ENCODE data around the gene NPLOC4.

DNA sequence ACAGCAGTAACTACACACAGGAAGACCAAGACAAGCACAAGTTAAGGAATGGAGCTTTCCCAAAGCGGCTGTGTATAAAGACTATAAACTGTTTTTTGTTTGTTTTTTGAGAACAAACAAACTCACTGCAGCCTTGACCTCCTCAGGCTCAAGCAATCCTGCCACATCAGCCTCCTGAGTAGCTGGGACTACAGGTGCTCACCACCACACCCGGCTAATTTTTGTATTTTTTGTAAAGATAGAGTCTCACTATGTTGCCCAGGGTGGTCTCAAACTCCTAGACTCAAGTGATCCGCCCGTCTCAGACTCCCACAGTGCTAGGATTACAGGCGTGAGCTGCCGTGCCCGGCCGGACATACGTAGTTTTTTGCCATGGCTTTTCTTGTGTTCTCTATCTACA is 23.5 kb upstream of the NPLOC4 start:
- no peak for TF ChIP-seq EZH2phosphoT487 (IDR thresholded peaks at IDR 0.05; ENCODE audit: insufficient read depth, low read depth)
- TF ChIP-seq EZH2 (IDR thresholded peaks at IDR 0.05; ENCODE audit: insufficient read depth, poor library complexity, severe bottlenecking): no peak

Measured in GM23248 (cell line).